Tibial artery (tissue), 4 donors: ENCODE data around the gene OLFML2A.
"Not testable (repeated sequence)": the region's sequence is repeated elsewhere in the genome, so short reads cannot be mapped to it uniquely, and the experiment has no call there.

Source experiments
- DNase-seq, 2 donors: peaks; one replicate each; pipeline ENCODE4 v3.0.0-alpha.2; 2019
- H3K27ac ChIP-seq, 2 donors: fragments of 200-600 bp; sonication (generic) in 1 of 2; 1 replicate in 1 of 2; 2 replicates in 1 of 2; pipeline ENCODE4 v1.5.1; 2018 to 2019; ENCODE audit warnings: mild to moderate bottlenecking in 1 of 2
- H3K27me3 ChIP-seq, 2 donors: fragments of 200-600 bp; sonication (generic) in 1 of 2; one replicate each; pipeline versions ENCODE4 v1.5.1 to v1.6.0; 2016 to 2019
- H3K36me3 ChIP-seq, 3 donors: fragments of 200-600 bp; sonication (generic) in 2 of 3; one replicate each; pipeline ENCODE4 v1.5.1; 2016 to 2019; ENCODE audit warnings: mild to moderate bottlenecking in 2 of 3
- H3K4me1 ChIP-seq, 4 donors: fragments of 200-600 bp; sonication (generic) in 2 of 4; 1 replicate in 3 of 4; 2 replicates in 1 of 4; pipeline ENCODE4 v1.5.1; 2016 to 2019
- H3K4me3 ChIP-seq, 2 donors: fragments of 200-600 bp; sonication (generic) in 1 of 2; 1 replicate in 1 of 2; 2 replicates in 1 of 2; pipeline ENCODE4 v1.5.1; 2018 to 2019; ENCODE audit warnings: mild to moderate bottlenecking in 2 of 2
- H3K9me3 ChIP-seq, 3 donors: fragments of 200-600 bp; sonication (generic) in 1 of 3; one replicate each; pipeline ENCODE4 v1.5.1; 2016 to 2019
- intact Hi-C: fragments of 100-400 bp; cut with DNase I; formaldehyde crosslinking; loops from one replicate; pipeline ENCODE4 v1.15.0; 2023; ENCODE audit warnings: low total_unique reads
- TF ChIP-seq, protein P1 (sequence below), 2 experiments: fragments of 200-600 bp in 1 of 2; fragments of 450-650 bp in 1 of 2; IDR thresholded peaks; one replicate each; pipeline ENCODE4 v1.5.1; 2017 to 2019; ENCODE audit warnings: antibody characterized with exemption in 2 of 2, mild to moderate bottlenecking in 1 of 2, moderate library complexity in 1 of 2

Gene OLFML2A

GRCh38 chr9:124770359-124771020 lies 6.4 kb upstream of the OLFML2A start:
- Histone ChIP-seq H3K27me3 (peaks cover 0 to 56% of the 10 kb centered on the region in 2 donors), H3K4me1 (peaks cover 0 to 25% (median 20%) of the 10 kb centered on the region in 4 donors), H3K9me3 (no peaks in the 10 kb centered on the region), H3K27ac (peak overlapping the region; percentile 23 to 35), H3K36me3 (no peaks in the 10 kb centered on the region), H3K4me3 (peak overlapping the region; percentile 90 to 92)
- intact Hi-C loops, result loop anchor here (5.0 kb wide), 2 partner anchors 353 to 602 kb away; partner anchors contain the start of gene PSMB7
- TF ChIP-seq, protein P1, sequence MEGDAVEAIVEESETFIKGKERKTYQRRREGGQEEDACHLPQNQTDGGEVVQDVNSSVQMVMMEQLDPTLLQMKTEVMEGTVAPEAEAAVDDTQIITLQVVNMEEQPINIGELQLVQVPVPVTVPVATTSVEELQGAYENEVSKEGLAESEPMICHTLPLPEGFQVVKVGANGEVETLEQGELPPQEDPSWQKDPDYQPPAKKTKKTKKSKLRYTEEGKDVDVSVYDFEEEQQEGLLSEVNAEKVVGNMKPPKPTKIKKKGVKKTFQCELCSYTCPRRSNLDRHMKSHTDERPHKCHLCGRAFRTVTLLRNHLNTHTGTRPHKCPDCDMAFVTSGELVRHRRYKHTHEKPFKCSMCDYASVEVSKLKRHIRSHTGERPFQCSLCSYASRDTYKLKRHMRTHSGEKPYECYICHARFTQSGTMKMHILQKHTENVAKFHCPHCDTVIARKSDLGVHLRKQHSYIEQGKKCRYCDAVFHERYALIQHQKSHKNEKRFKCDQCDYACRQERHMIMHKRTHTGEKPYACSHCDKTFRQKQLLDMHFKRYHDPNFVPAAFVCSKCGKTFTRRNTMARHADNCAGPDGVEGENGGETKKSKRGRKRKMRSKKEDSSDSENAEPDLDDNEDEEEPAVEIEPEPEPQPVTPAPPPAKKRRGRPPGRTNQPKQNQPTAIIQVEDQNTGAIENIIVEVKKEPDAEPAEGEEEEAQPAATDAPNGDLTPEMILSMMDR (IDR thresholded peaks at IDR 0.05), result no peak
- no peak for DNase-seq

DNA sequence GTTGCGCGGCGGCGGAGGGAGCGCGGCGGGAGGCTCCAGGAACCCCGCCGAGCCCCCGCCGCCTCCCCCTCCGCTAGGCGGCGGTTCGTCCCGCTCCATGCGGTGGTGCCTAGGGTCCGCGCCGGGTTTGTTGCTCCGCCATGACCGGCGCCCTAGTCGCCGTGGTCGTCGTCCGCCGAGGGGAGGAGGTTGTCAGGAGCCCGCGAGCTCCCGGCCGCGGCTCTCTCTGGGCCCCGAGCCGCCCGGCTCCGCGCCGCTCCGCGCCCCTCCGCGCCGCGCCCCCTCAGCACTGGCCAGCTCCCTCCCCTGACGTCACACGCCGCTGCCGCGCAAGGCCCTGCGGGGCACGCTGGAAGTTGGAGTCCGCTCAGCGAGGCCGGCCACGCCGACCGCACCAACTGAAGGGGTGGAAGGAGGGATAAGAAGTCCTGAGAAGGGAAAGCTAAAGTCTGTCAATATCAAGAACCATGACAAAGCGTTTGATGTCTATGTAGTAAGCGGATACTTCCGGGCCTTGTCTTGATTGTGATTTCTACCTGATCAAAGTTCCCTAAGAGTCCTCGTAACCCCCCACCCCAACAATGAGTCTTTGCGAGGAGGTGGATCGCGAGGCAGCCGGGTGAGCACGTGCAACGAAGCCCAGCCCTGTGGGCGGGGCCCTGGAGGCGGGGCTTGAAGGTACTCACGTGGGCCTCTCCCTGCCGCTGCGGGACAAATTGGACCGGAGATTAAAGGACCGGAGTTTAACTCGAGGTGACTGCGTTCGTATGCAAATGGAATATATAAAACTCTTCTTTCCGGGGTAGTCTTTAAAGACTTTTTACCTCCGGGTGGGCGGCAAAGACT lies 5.7 kb upstream of the OLFML2A start, which contains the start of gene NR6A1:
TSS of gene NR6A1 (minus strand) at position 291 of the 846 bp plus-strand sequence.
- intact Hi-C loops, result loop anchor here (5.0 kb wide), 2 partner anchors 354 to 601 kb away; partner anchors contain the start of gene PSMB7
- peaks cover 0 to 30% (median 21%) of the 10 kb centered on the region in 4 donors for H3K4me1 ChIP-seq

GRCh38 chr9:124771867-124772679 lies 4.9 kb upstream of the OLFML2A start:
- Histone ChIP-seq H3K4me1 (peaks cover 0 to 38% (median 27%) of the 10 kb centered on the region in 4 donors), H3K4me3 (peak overlapping the region; percentile 90 to 92), H3K9me3 (no peaks in the 10 kb centered on the region), H3K36me3 (no peaks in the 10 kb centered on the region), H3K27me3 (peaks cover 0 to 56% of the 10 kb centered on the region in 2 donors), H3K27ac (peak overlapping the region in 1 of 2 donors; percentile 42)
- DNase-seq, result peak in 1 of 2 donors; percentile 46
- intact Hi-C loops, result loop anchor here (2.0 to 5.0 kb wide), 3 partner anchors 81 to 600 kb away; partner anchors contain the start of genes PSMB7 and WDR38
- TF ChIP-seq, protein P1 (IDR thresholded peaks at IDR 0.05), result peak; percentile 93 to 94

More for the DNA sequence above, 5.7 kb upstream of the OLFML2A start, which contains the start of gene NR6A1:
- TF ChIP-seq, protein P1 (IDR thresholded peaks at IDR 0.05), result peak in 1 of 2 experiments; percentile 20
- DNase-seq, result peak; percentile 95 to 97
- Histone ChIP-seq H3K9me3 (no peaks in the 10 kb centered on the region), H3K27me3 (peaks cover 0 to 56% of the 10 kb centered on the region in 2 donors), H3K4me3 (peak within 1 kb of the TSS; percentile 90 to 92), H3K36me3 (no peaks in the 10 kb centered on the region), H3K27ac (peak within 1 kb of the TSS; percentile 23 to 42)

DNA sequence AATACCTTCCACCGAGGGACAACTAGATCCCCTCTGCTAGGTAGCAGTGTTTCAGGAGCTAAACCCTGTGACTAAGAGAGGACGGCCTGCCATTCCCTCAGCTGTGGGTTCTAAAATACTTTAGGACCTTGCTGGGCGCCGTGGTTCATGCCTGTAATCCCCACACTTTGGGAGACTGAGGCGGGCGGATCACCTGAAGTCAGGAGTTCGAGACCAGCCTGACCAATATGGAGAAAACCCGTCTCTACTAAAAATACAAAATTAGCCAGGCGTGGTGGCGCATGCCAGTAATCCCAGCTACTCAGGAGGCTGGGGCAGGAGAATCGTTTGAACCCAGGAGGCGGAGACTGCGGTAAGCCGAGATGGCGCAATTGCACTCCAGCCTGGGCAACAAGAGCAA lies 4.1 kb upstream of the OLFML2A start:
- peaks cover 0 to 43% (median 31%) of the 10 kb centered on the region in 4 donors for H3K4me1 ChIP-seq
- not testable (repeated sequence) for H3K4me3 ChIP-seq, H3K36me3 ChIP-seq, H3K27ac ChIP-seq, DNase-seq, H3K9me3 ChIP-seq
- intact Hi-C loops, result loop anchor here (2.0 to 5.0 kb wide), 3 partner anchors 80 to 599 kb away; partner anchors contain the start of genes PSMB7 and WDR38
- H3K27me3 ChIP-seq, result peaks cover 0 to 59% of the 10 kb centered on the region in 2 donors

- no peak for DNase-seq
- H3K4me1 ChIP-seq, result peaks cover 0 to 43% (median 31%) of the 10 kb centered on the region in 4 donors
- intact Hi-C loops, result loop anchor here (2.0 to 5.0 kb wide), 3 partner anchors 79 to 599 kb away; partner anchors contain the start of genes PSMB7 and WDR38
Observed at GRCh38 chr9:124773473-124774128, 3.3 kb upstream of the OLFML2A start.

More at GRCh38 chr9:124773473-124774128, 3.3 kb upstream of the OLFML2A start:
- H3K4me3 ChIP-seq, result no peak overlapping the region
- H3K27ac ChIP-seq, result no peak overlapping the region
- H3K9me3 ChIP-seq, result no peaks in the 10 kb centered on the region
- TF ChIP-seq, protein P1 (IDR thresholded peaks at IDR 0.05), result no peak
- H3K27me3 ChIP-seq, result peaks cover 0 to 53% of the 10 kb centered on the region in 2 donors
- no peaks in the 10 kb centered on the region for H3K36me3 ChIP-seq
